ENCODE data around the gene KASH5. TPM values are rescaled to one million over a fixed set of nuclear protein-coding genes. Genes with fewer than 3 reads are reported as not detected.

Gene KASH5
- total RNA-seq, 1 experiment from 2014 or later: 1.00 TPM

- Histone ChIP-seq H3K27me3 (replicated peaks; ENCODE audit: control insufficient read depth, insufficient read depth, low read length) (no peaks in the 10 kb centered on the region), H3K36me3 (ENCODE audit: control insufficient read depth, insufficient read depth, low read length) (no peaks in the 10 kb centered on the region), H3K4me1 (no peaks in the 10 kb centered on the region), H3K9me3 (no peaks in the 10 kb centered on the region), H3K4me3 (ENCODE audit: low read depth, low read length) (no peak overlapping the region)
- Mint-ChIP-seq H3K27ac (ENCODE audit: unreplicated experiment) (no peak overlapping the region), H3K4me3 (ENCODE audit: unreplicated experiment) (no peak overlapping the region), H3K27me3 (ENCODE audit: insufficient read depth, unreplicated experiment) (peaks cover 7% of the 10 kb centered on the region), H3K9me3 (ENCODE audit: unreplicated experiment) (no peaks in the 10 kb centered on the region), H3K4me1 (ENCODE audit: low read depth, unreplicated experiment) (peaks cover 12% of the 10 kb centered on the region), H3K36me3 (ENCODE audit: insufficient read depth, unreplicated experiment) (peaks cover 7% of the 10 kb centered on the region)
- POLR2A ChIA-PET: no interaction called here
- TF ChIP-seq, protein P1, sequence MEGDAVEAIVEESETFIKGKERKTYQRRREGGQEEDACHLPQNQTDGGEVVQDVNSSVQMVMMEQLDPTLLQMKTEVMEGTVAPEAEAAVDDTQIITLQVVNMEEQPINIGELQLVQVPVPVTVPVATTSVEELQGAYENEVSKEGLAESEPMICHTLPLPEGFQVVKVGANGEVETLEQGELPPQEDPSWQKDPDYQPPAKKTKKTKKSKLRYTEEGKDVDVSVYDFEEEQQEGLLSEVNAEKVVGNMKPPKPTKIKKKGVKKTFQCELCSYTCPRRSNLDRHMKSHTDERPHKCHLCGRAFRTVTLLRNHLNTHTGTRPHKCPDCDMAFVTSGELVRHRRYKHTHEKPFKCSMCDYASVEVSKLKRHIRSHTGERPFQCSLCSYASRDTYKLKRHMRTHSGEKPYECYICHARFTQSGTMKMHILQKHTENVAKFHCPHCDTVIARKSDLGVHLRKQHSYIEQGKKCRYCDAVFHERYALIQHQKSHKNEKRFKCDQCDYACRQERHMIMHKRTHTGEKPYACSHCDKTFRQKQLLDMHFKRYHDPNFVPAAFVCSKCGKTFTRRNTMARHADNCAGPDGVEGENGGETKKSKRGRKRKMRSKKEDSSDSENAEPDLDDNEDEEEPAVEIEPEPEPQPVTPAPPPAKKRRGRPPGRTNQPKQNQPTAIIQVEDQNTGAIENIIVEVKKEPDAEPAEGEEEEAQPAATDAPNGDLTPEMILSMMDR (IDR thresholded peaks at IDR 0.05; ENCODE audit: insufficient read depth in 1 of 2, low read depth in 1 of 2, low read length in 1 of 2, severe bottlenecking in 1 of 2, unreplicated experiment in 1 of 2): no peak
- CTCF ChIA-PET: interaction anchor here (0.6 to 1.5 kb wide), 6 partner anchors 15 to 180 kb away, joined by 3 to 8 read pairs (median 4); no protein-coding TSS in a partner anchor
- BruUV-seq (replicated peaks): no TSS peak
- intact Hi-C loops (cut with micrococcal nuclease; ENCODE audit: unreplicated experiment): no loop called here
- no peak for DNase-seq
These were observed 2.3 kb downstream of the KASH5 start for GRCh38 chr19:49390131-49390928.

DNA sequence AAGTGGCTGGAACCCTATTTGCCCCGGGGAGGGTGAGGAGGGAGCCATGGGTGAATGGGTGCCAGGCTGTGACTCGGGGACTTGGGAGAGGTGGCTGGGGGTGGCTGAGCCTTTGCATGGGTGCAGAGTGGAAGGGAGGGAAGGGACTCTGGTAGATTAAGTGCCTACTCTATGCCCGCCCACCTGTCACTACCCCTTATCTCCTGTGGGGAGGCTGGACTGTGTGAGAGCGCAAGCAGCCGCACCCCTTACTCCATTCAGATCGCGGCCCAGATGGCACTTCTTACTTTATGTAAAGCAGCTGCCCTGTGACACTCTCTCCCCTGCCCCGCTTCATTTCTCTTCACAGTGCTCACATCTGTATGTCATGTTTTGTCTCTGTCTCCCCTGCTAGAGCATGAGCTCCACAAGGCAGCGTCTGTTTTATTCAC lies 2.9 kb downstream of the KASH5 start:
- Histone ChIP-seq H3K36me3 (ENCODE audit: control insufficient read depth, insufficient read depth, low read length) (no peaks in the 10 kb centered on the region), H3K9me3 (no peaks in the 10 kb centered on the region), H3K4me3 (ENCODE audit: low read depth, low read length) (no peak overlapping the region), H3K4me1 (no peaks in the 10 kb centered on the region), H3K27me3 (replicated peaks; ENCODE audit: control insufficient read depth, insufficient read depth, low read length) (no peaks in the 10 kb centered on the region)
- Mint-ChIP-seq H3K27me3 (ENCODE audit: insufficient read depth, unreplicated experiment) (peaks cover 7% of the 10 kb centered on the region), H3K4me1 (ENCODE audit: low read depth, unreplicated experiment) (peaks cover 12% of the 10 kb centered on the region), H3K36me3 (ENCODE audit: insufficient read depth, unreplicated experiment) (peaks cover 7% of the 10 kb centered on the region), H3K4me3 (ENCODE audit: unreplicated experiment) (no peak overlapping the region), H3K27ac (ENCODE audit: unreplicated experiment) (no peak overlapping the region), H3K9me3 (ENCODE audit: unreplicated experiment) (no peaks in the 10 kb centered on the region)
- DNase-seq: no peak
- BruUV-seq (replicated peaks): no TSS peak
- CTCF ChIA-PET: interaction anchor here (0.6 to 1.5 kb wide), 7 partner anchors 12 to 179 kb away, joined by 3 to 8 read pairs (median 4); no protein-coding TSS in a partner anchor
- POLR2A ChIA-PET: no interaction called here
- TF ChIP-seq, protein P1 (IDR thresholded peaks at IDR 0.05; ENCODE audit: insufficient read depth in 1 of 2, low read depth in 1 of 2, low read length in 1 of 2, severe bottlenecking in 1 of 2, unreplicated experiment in 1 of 2): no peak
- intact Hi-C loops (cut with micrococcal nuclease; ENCODE audit: unreplicated experiment): no loop called here

- no TSS peak for BruUV-seq (replicated peaks)
- Histone ChIP-seq H3K27me3 (replicated peaks; ENCODE audit: control insufficient read depth, insufficient read depth, low read length) (no peaks in the 10 kb centered on the region), H3K4me3 (ENCODE audit: low read depth, low read length) (no peak overlapping the region), H3K9me3 (no peaks in the 10 kb centered on the region), H3K4me1 (no peaks in the 10 kb centered on the region), H3K36me3 (ENCODE audit: control insufficient read depth, insufficient read depth, low read length) (no peaks in the 10 kb centered on the region)
- intact Hi-C loops (cut with micrococcal nuclease; ENCODE audit: unreplicated experiment): loop anchor here (1.0 to 2.0 kb wide), 2 partner anchors 52 to 179 kb away; no protein-coding TSS in a partner anchor
- TF ChIP-seq, protein P1 (IDR thresholded peaks at IDR 0.05; ENCODE audit: insufficient read depth in 1 of 2, low read depth in 1 of 2, low read length in 1 of 2, severe bottlenecking in 1 of 2, unreplicated experiment in 1 of 2): peak; percentile 94 to 95
- ChIA-PET POLR2A (no interaction called here), CTCF (interaction anchor here (0.6 to 1.5 kb wide), 10 partner anchors 13 to 237 kb away, joined by 3 to 8 read pairs (median 4); partner anchors contain the start of genes ALDH16A1 and HRC)
- H3K36me3 Mint-ChIP-seq (ENCODE audit: insufficient read depth, unreplicated experiment): peaks cover 7% of the 10 kb centered on the region
- peaks cover 7% of the 10 kb centered on the region for H3K27me3 Mint-ChIP-seq (ENCODE audit: insufficient read depth, unreplicated experiment)
- H3K4me1 Mint-ChIP-seq (ENCODE audit: low read depth, unreplicated experiment): peaks cover 12% of the 10 kb centered on the region
- no peak overlapping the region for H3K4me3 Mint-ChIP-seq (ENCODE audit: unreplicated experiment)
- H3K27ac Mint-ChIP-seq (ENCODE audit: unreplicated experiment): no peak overlapping the region
- DNase-seq: peak; percentile 87 to 89
- H3K9me3 Mint-ChIP-seq (ENCODE audit: unreplicated experiment): no peaks in the 10 kb centered on the region
These were observed 3.7 kb downstream of the KASH5 start for GRCh38 chr19:49391581-49392399.
